ENCODE data around the gene NRCAM.

Gene NRCAM

DNA sequence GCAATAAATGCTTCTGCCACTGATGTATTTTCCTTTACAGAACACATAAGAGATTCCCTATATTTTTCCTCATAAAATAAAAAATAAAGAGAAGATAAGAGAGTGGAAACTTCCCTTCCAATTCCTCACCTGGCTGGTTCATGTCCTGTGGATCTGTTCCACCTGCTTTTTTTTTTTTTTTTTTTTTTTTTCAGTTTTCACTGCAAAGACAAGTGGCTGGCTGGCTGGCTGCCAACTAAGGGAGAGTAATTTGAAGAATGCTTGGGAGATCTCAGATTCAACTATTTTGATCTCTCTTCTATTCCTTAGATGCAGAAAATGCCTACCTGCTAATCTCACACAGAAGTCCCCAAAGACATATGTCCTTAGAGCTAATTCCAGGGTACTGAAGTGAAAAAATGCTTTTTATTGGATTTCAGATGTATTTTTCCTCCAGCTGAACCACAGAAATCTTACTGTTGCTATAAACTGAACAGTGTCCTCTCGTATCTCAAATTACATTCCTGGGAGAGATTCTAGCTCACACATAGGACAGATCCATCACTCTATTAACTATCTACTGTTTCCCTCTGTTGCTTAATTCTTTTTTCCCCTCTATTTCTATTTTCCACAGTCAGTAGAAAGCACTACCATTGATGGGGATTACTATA, 120.8 kb downstream of the NRCAM start:
- no peak for FAIRE-seq

GRCh38 chr7:108332937-108333336, 123.3 kb downstream of the NRCAM start:
- no peak for FAIRE-seq

DNA sequence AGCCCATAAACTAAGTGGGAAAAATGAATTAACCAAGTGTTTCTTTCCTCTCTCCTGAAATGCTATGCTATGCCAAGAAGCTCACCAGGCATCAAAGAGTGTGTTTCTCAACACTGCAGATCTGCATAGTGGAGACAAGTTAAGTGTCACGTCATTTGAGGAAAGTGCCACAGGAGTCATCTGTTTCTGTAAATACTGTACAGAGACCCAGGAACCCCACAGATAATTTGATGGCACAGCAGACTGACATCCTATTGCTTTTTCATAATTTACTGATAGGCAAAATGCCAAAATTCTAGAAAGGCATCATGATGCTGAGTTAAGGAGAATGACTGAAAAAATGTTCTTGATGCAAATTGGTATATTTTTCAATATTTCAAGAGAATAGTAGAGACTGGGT, 124.3 kb downstream of the NRCAM start:
- no peak for FAIRE-seq

GRCh38 chr7:108330227-108330626, 126.0 kb downstream of the NRCAM start:
- FAIRE-seq, result no peak

- FAIRE-seq, result no peak
These were observed 126.7 kb downstream of the NRCAM start for GRCh38 chr7:108329514-108329913.

GRCh38 chr7:108328174-108328651, 128.0 kb downstream of the NRCAM start:
- no peak for FAIRE-seq

DNA sequence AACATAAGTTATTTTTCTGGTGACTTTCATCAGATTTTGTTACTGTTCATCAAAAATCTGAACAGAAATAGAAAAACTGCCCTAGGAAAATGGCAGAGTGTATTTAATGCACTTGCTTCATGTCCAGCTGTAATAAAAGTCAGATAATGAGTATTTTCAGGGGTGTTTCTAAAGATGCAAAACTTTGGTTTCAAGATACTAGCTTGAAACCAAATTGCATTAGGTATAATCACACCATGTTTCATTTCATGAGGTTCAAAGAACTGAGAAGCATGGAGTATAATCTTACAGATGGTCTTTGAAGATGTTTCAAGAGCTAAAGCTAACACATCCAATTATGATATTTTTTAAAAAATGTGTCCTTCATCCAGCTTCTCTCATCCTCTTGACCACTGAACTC, 128.9 kb downstream of the NRCAM start:
- FAIRE-seq, result no peak

DNA sequence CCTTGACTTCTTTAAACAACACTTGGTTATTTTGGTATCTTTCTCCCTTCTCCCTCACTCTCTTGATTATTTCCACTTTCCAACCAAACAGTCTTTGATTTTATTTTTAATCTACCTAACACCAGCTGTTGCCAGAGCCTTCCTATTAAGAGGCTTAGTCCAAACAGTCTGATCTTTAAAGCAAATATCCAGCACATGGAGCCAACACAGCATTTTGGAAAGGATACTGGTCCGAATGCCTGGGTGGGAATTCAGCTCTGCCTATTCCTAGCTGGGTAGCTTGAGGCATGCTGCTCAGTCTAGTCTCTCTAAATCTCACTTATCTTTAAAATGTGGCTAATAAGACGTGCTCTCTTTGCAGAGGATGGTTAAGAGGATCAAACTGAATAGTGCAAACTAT, 129.3 kb downstream of the NRCAM start:
- no peak for FAIRE-seq

GRCh38 chr7:108324053-108325038, 131.9 kb downstream of the NRCAM start:
- no peak for FAIRE-seq

DNA sequence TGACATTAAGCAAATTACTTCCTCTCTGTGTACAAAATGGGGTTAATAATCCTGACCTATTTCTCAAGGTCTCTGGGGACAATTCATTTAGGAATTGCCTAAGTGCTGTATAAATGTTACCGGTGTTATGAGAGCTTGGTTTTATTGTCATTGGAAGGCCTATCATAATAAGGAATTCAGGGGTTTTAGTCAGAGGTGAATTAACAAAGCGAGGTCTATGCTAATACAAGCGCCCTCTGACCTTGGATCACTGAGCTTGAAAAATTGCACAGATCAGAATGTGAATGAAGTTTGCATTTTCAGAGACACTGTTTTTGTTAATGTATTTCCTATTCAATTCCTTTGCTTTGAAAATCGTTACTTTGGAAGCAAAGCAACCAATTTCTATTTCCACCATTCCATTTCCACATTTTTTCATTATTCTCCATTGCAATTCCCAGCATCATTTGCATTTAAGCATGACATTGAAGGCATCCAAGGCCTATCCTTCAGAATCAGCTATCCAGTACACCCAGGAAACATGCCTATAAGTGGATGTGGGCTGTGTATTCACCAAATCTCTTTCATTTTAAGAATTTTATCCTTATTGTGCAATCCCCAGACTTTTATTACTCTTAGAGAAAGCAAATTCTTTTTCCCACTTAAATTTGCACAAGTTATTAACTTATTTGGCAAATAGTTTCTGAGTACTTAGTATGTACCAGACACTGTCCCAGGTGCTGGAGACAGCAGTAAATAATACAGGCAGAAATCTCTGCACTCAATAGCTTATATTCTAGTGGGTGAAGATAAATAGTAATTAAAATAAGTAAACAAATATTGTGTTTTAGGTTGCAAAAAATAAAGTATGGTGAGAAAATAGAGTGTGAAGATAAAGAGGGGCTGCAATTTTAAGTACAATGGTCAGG, 133.1 kb downstream of the NRCAM start:
- FAIRE-seq, result no peak

- FAIRE-seq, result no peak
These were observed 134.2 kb downstream of the NRCAM start for GRCh38 chr7:108322046-108322445.

GRCh38 chr7:108321359-108321758, 134.9 kb downstream of the NRCAM start:
- FAIRE-seq, result no peak

GRCh38 chr7:108316708-108317107, 139.5 kb downstream of the NRCAM start:
- no peak for FAIRE-seq

DNA sequence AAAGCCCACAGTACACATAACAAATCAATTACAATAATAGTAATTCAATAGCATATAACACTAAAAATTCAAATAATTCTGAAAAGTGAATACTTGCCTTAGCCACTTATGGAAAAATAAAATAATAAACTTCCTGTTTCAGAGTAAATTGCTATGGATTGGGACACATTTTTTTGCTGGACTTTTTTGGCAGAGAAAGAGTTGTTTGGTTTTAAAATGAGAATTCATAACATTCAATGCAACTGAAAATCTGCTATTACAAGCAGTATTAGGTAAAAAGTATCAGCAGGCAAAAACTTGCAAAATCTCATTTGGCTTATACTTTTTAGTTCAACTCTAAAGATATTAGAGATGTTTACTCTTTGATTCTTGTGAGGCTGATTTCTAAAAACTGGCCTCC, 141.7 kb downstream of the NRCAM start:
- FAIRE-seq, result no peak

- no peak for FAIRE-seq
These were observed 142.2 kb downstream of the NRCAM start for GRCh38 chr7:108314049-108314448.

GRCh38 chr7:108313086-108313485, 143.2 kb downstream of the NRCAM start:
- FAIRE-seq, result no peak

DNA sequence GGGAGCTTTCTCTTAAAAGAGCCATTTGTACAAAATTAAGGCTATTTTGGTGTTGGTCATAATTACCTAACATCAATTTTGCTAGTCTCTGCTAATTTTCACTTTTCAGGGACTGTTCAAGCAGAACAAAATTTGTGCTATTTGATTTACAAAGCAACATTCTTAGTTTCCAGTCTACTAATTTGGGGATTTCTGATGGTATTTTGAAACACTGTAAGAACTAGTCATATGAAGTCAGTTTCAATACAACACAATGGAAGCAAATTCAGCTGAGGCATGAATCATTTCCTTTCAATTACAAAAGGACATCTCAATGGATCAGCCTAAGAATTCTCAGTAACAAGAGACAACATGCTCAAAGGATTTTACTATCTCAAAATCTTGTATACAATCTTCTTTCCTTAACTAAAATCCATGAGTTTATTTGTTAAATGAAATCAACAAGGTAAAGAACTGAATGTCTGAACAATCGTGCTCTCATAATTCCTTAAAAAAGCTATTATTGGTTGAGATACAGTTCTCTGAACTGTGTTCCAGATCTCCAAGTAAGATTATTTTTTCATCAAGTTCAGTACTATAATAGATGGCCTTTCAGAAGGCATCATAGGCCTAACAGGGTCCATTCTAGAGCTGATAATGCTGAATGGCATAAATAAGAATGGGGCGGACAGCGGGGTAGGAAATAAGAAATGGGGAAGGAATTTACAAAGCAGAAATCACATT, 144.6 kb downstream of the NRCAM start:
- FAIRE-seq, result no peak

- FAIRE-seq, result no peak
These were observed 145.9 kb downstream of the NRCAM start for GRCh38 chr7:108310351-108310750.

DNA sequence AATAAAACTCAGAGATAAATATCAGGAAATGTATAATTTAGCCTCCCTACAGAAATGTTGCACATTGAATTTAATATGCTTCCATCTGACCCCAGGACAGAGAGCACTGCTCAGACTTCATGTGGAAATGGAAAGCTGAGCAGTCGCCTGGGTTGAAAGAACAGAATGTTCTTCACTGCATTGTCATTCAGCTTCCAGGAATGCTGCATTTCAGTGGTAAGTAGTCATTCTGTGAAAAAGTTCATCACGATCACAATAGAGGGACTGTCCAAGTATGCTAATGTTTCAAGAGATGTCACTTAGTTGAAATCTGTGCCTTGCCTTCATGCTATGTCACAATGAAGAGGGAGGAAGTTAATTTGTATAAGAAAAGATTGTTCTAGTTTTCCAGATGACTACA, 147.3 kb downstream of the NRCAM start:
- FAIRE-seq, result no peak

- no peak for FAIRE-seq
These were observed 148.0 kb downstream of the NRCAM start for GRCh38 chr7:108308276-108308675.

GRCh38 chr7:108307595-108307994, 148.6 kb downstream of the NRCAM start:
- FAIRE-seq, result no peak

DNA sequence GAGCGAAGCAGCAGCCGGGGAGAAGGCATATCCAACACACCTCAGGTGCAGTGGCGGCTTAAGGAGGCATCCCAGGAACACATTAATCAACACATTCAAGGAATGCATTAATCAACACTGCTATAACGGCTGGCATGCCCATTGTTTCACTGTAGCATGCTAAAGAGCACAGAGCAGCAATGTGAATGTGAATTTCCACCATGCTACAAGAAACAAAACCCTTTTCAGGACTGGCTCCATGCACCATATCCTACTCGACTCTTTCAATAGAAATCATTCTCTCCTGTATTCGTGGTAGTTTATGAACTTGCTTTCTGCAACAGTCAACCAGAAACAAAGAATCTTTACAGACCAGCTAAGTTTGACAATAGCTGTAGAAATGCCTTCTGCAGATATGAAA, 149.0 kb downstream of the NRCAM start:
- no peak for FAIRE-seq

Data from A204.1 (cell line).